Measurements from ENCODE around the gene CD38.
"Not testable (repeated sequence)": the region's sequence is repeated elsewhere in the genome, so short reads cannot be mapped to it uniquely, and the experiment has no call there.

Gene CD38

GRCh38 chr4:15802497-15802896 is 24.4 kb downstream of the CD38 start:
- DNase-seq: not testable (repeated sequence)

- DNase-seq: peak in 5 of 6 experiments; percentile 10 to 57 (median 20)
Observed at GRCh38 chr4:15805583-15806517, 27.7 kb downstream of the CD38 start.

GRCh38 chr4:15809058-15809457 is 30.9 kb downstream of the CD38 start:
- DNase-seq: no peak

DNA sequence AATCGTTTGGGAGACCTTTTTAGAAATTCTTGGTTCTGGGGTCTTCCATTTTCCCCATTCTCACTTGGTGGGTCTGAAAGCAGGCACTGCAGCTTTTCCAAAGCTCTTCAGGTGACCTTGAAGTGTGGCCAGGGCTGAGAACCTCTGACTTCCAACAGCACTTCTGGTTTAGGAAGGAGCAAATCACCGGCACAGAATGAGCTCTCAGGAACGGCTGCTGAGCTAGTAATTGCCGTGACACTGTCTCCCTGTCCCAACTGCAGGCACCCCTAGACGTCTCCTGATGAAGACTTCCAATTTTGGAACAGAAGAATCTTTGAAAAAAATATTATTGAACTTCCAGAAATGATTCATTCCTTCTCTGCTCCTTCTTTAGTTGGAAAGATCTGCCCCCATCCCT is 31.3 kb downstream of the CD38 start:
- no peak for DNase-seq

GRCh38 chr4:15811703-15812337 is 33.7 kb downstream of the CD38 start:
- DNase-seq: no peak

- no peak for DNase-seq
Observed at GRCh38 chr4:15832523-15833451, 54.7 kb downstream of the CD38 start.

GRCh38 chr4:15833801-15834200 is 55.7 kb downstream of the CD38 start:
- DNase-seq: no peak

- DNase-seq: no peak
Observed at GRCh38 chr4:15836362-15836761, 58.2 kb downstream of the CD38 start.

DNA sequence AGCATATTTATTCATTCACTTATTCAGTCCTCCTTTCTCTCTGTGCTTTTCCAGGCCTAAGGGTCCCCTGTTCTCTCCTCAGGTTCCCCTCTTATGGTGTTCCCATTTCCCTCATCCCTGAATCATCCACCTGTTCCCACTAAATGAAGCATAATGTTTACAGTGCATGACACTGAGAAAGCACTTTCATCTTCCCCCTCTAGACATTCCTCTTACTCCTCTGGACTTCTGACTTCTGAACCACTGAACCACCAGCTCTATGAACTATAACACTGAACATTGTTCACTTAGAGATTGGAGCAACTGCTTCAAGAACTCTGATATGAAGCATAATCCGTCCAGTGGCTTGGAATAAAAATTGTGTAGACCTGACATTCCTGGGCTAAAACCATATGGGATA is 59.5 kb downstream of the CD38 start:
- no peak for DNase-seq

- DNase-seq: not testable (repeated sequence)
Observed at GRCh38 chr4:15841194-15841730, 63.1 kb downstream of the CD38 start.

GRCh38 chr4:15847746-15848145 is 69.6 kb downstream of the CD38 start:
- DNase-seq: no peak

GRCh38 chr4:15848191-15848842 is 70.2 kb downstream of the CD38 start:
- DNase-seq: no peak

DNA sequence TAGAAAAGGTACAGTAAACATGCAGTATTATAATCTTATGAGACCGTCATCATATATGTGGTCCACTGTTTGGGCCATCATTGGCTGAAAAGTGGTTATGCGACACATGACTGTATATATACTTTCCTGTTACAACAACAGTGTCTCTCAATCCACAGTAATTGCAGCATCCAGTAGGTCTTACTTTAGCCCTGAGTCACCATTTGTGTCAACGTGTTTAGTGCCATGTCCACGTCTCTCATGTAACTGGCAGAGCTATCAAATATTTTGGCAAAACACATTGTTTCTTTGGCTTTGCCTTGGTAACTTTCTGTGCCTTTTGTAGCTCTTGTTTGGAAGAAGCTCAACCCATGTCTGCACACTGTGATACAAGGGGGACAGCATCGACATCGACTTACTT is 73.8 kb downstream of the CD38 start:
- DNase-seq: no peak

DNA sequence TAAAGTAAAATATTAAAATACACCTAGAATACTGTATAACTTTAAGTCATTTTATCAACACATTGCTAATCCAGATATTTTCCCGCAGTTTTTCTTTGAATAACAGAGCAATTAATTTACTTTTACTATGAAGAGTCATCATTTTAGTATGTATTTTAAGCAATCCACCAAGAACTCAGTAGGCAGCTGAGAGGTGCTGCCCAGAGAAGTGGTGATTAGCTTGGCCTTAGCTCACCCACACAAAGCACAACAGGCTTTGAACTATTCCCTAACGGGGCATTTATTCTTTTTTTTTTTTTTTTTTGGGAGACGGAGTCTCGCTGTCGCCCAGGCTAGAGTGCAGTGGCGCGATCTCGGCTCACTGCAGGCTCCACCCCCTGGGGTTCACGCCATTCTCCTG is 74.4 kb downstream of the CD38 start:
- no peak for DNase-seq

- DNase-seq: no peak
Observed at GRCh38 chr4:15853345-15853744, 75.2 kb downstream of the CD38 start.

DNA sequence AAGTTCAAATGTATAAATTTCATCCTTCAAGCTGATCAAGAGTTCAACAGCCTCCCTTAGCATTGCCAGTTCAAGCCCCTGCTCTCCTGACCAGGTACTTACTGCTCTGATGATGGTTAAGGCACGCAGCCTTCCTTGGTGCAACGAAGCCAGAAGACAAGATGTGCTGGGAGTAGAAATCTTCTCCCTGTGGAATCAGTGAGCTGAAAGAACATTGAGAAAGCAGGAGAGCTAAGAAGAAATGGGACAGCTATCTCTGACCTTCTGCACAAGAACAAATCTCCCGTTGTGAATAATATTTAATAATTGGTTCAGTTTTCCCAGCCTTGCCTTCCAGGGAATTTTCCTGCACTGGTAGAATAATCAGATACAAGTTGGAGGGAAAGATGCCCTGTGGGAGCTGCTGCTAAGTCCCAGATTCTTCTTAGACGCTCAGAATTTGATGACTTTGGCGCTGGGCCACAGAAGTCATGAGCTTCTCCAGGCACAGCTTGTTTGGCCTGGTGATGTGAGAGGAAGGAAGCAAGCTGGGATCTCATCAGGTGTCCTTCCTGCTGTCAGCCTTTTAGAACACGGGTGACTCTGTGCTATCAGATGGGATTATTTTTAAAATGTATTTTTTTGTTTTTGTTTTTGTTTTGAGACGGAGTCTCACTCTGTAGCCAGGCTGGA is 77.8 kb downstream of the CD38 start:
- no peak for DNase-seq

DNA sequence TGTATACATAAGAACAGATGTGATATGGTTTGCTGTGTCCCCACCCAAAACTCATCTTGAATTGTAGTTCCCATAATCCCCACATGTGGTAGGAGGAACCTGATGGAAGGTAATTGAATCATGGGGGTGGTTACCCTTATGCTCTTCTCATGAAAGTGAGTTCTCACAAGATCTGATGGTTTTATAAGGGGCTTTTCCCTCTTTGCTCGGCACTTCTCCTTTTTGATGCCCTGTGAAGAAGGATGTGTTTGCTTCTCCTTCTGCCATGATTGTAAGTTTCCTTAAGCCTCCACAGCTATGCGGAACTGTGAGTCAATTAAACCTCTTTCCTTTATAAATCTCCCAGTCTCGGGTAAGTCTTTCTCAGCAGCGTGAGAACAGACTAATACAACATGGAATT is 83.1 kb downstream of the CD38 start:
- not testable (repeated sequence) for DNase-seq

- no peak for DNase-seq
Observed at GRCh38 chr4:15864651-15865566, 86.8 kb downstream of the CD38 start.

- peak in 2 of 6 experiments; percentile 2 to 3 for DNase-seq
Observed at GRCh38 chr4:15868111-15868510, 90.0 kb downstream of the CD38 start.

DNA sequence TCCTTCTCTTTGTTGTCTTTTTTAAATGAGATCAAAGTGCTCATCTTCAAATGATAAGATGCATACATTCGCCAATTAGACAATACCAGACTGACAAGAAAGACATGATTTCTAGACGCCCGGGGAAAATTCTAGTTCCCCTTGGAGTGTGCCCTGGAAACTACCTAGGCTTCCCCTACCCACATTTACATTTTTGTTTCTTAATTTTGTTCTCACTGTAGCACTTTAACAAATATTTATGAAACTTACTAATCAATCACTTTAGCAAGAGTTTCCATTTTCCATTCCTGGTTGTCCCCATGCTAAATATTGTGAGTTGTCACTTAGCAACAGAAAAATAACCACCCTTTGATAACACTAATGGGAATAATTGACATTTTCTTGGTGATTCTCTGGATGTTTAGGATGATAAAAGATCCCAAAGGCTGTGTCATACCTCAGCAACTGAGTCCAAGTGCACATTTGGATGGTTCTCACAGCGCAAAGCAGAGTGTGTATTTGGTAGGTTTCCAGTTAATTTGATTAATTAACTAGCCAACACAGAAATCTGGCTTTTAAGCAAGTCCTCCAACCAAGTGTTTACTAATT is 90.8 kb downstream of the CD38 start:
- no peak for DNase-seq

Measured in stimulated activated naive CD4-positive, alpha-beta T cell (primary cell).